Measurements from ENCODE around the gene UCP2.

UCP2 gene

GRCh38 chr11:74004046-74004695, 21.5 kb upstream of the UCP2 start:
- TF ChIP-seq CTCF (IDR thresholded peaks at IDR 0.05; ENCODE audit: low read depth, low read length, poor library complexity, severe bottlenecking) (no peak), EZH2phosphoT487 (IDR thresholded peaks at IDR 0.05; ENCODE audit: borderline replicate concordance, low read length) (no peak)
- no peaks in the 10 kb centered on the region for H3F3A ChIP-seq (ENCODE audit: control insufficient read depth, insufficient read depth)
- no peaks in the 10 kb centered on the region for H3K79me2 ChIP-seq (ENCODE audit: control insufficient read depth, low read length)
- no peak overlapping the region for H3K27ac ChIP-seq (ENCODE audit: low read depth, low read length)
- H4K20me1 ChIP-seq (ENCODE audit: control insufficient read depth, insufficient read depth, low read depth, low read length), result no peaks in the 10 kb centered on the region
- peaks cover 38% of the 10 kb centered on the region for H3K4me1 ChIP-seq (ENCODE audit: control insufficient read depth, low read length)
- H3K9me3 ChIP-seq (ENCODE audit: control insufficient read depth, insufficient read depth, low read length), result no peaks in the 10 kb centered on the region
- no peaks in the 10 kb centered on the region; the same call in 1 of the 2 replicates for H3K36me3 ChIP-seq (ENCODE audit: control insufficient read depth, low read length)
- H3K4me2 ChIP-seq (ENCODE audit: low read length), result no peak overlapping the region
- no peak overlapping the region for H3K4me3 ChIP-seq (ENCODE audit: low read length)
- no peaks in the 10 kb centered on the region for H3K27me3 ChIP-seq (ENCODE audit: control insufficient read depth, low read length)
- H3K9me2 ChIP-seq (replicated peaks; ENCODE audit: control insufficient read depth, low read length), result no peaks in the 10 kb centered on the region

GRCh38 chr11:74002832-74003231, 20.2 kb upstream of the UCP2 start:
- H4K20me1 ChIP-seq (ENCODE audit: control insufficient read depth, insufficient read depth, low read depth, low read length), result no peaks in the 10 kb centered on the region
- H3K4me3 ChIP-seq (ENCODE audit: low read length), result no peak overlapping the region
- H3K4me1 ChIP-seq (ENCODE audit: control insufficient read depth, low read length), result peaks cover 41% of the 10 kb centered on the region
- no peaks in the 10 kb centered on the region for H3K9me3 ChIP-seq (ENCODE audit: control insufficient read depth, insufficient read depth, low read length)
- H3K4me2 ChIP-seq (ENCODE audit: low read length), result no peak overlapping the region
- H3K27ac ChIP-seq (ENCODE audit: low read depth, low read length), result no peak overlapping the region
- no peaks in the 10 kb centered on the region for H3K9me2 ChIP-seq (replicated peaks; ENCODE audit: control insufficient read depth, low read length)
- TF ChIP-seq EZH2phosphoT487 (IDR thresholded peaks at IDR 0.05; ENCODE audit: borderline replicate concordance, low read length) (no peak), CTCF (IDR thresholded peaks at IDR 0.05; ENCODE audit: low read depth, low read length, poor library complexity, severe bottlenecking) (no peak)
- peaks cover 4% of the 10 kb centered on the region for H3F3A ChIP-seq (ENCODE audit: control insufficient read depth, insufficient read depth)
- H3K27me3 ChIP-seq (ENCODE audit: control insufficient read depth, low read length), result no peaks in the 10 kb centered on the region
- H3K36me3 ChIP-seq (ENCODE audit: control insufficient read depth, low read length), result no peaks in the 10 kb centered on the region; the same call in 1 of the 2 replicates
- no peaks in the 10 kb centered on the region for H3K79me2 ChIP-seq (ENCODE audit: control insufficient read depth, low read length)

- Histone ChIP-seq H3K9me3 (ENCODE audit: control insufficient read depth, insufficient read depth, low read length) (no peaks in the 10 kb centered on the region), H4K20me1 (ENCODE audit: control insufficient read depth, insufficient read depth, low read depth, low read length) (no peaks in the 10 kb centered on the region), H3K4me2 (ENCODE audit: low read length) (no peak overlapping the region), H3K79me2 (ENCODE audit: control insufficient read depth, low read length) (no peaks in the 10 kb centered on the region), H3K9me2 (replicated peaks; ENCODE audit: control insufficient read depth, low read length) (no peaks in the 10 kb centered on the region), H3K27ac (ENCODE audit: low read depth, low read length) (no peak overlapping the region), H3K36me3 (ENCODE audit: control insufficient read depth, low read length) (no peaks in the 10 kb centered on the region; the same call in 1 of the 2 replicates), H3F3A (ENCODE audit: control insufficient read depth, insufficient read depth) (peaks cover 14% of the 10 kb centered on the region), H3K27me3 (ENCODE audit: control insufficient read depth, low read length) (no peaks in the 10 kb centered on the region), H3K4me1 (ENCODE audit: control insufficient read depth, low read length) (peaks cover 51% of the 10 kb centered on the region), H3K4me3 (ENCODE audit: low read length) (no peak overlapping the region)
- TF ChIP-seq EZH2phosphoT487 (IDR thresholded peaks at IDR 0.05; ENCODE audit: borderline replicate concordance, low read length), result no peak
- no peak for TF ChIP-seq CTCF (IDR thresholded peaks at IDR 0.05; ENCODE audit: low read depth, low read length, poor library complexity, severe bottlenecking)
Observed at GRCh38 chr11:74001822-74002286, 19.2 kb upstream of the UCP2 start.

All from DOHH2 (cell line).